HS-5 (cell line): ENCODE results near the gene SLC12A8.

Experiments
- DNase-seq: peaks from one replicate; pipeline ENCODE4 v3.0.0-alpha.2; 2012; ENCODE audit warnings: low read depth

Gene SLC12A8, protein sequence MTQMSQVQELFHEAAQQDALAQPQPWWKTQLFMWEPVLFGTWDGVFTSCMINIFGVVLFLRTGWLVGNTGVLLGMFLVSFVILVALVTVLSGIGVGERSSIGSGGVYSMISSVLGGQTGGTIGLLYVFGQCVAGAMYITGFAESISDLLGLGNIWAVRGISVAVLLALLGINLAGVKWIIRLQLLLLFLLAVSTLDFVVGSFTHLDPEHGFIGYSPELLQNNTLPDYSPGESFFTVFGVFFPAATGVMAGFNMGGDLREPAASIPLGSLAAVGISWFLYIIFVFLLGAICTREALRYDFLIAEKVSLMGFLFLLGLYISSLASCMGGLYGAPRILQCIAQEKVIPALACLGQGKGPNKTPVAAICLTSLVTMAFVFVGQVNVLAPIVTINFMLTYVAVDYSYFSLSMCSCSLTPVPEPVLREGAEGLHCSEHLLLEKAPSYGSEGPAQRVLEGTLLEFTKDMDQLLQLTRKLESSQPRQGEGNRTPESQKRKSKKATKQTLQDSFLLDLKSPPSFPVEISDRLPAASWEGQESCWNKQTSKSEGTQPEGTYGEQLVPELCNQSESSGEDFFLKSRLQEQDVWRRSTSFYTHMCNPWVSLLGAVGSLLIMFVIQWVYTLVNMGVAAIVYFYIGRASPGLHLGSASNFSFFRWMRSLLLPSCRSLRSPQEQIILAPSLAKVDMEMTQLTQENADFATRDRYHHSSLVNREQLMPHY

DNA sequence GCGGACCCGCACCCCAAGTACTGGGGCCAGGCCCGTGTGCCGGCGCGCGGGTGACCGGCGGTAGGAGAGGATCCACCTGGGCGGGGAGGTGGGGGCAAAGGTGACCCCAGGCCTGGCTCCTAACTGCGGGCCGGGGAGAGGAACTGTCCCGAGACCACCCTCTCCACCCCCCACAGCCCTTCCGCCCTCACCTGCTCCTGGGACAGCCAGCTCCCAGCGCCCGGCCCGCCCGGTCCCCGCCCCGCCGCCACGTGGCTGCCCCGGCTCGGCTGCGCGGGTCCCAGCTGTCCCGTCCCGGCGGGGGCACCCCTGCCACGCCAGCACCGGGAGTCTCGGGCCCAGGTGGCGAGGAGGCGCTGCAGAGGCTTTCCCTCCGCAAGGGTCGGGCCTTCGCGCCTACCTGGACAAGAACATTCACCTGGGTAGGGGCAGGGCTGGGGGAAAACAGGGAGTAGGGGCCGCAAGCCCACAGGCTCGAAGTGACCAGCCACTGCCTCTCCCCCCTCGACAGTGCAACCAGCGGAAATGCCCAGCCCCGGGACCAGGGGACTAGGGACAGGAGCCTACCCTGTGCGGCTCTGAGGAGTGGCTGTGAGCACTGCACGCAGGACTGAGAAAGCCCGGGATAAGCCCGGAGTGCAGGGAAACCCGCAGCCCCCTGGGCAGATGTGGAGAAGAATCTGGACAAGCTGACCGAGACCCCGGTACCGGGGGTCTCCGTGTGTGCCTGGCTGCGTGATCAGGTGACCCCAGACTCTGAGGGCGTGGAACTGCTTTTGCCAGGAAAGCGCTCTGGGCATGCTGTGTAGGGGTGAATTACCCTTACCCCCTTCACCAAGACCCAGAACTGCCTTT, at the start of gene SLC12A8:
SLC12A8 (minus strand) TSS at position 240 of the 855 bp plus-strand sequence. CDS start 1,399 bp downstream, outside the sequence.
- no peak for DNase-seq

DNA sequence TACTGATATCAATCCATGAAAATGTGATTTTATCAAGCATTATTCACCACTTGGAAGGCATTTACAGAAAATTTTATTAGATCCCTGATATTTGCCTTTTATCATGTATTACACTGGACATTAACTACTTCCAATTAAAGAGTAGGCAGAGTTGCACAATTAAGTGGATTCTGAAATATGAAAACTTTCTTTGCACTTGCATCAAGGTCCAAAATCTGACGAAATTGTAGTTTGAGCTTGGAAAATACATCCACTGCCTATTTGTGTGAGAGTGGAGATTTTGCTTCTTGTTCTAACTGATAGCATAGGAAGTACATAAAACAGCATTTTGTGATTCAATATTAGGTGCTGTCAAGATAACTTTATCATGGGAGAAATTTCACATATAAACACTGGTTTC, 49.6 kb upstream of the SLC12A8 start:
- no peak for DNase-seq

DNA sequence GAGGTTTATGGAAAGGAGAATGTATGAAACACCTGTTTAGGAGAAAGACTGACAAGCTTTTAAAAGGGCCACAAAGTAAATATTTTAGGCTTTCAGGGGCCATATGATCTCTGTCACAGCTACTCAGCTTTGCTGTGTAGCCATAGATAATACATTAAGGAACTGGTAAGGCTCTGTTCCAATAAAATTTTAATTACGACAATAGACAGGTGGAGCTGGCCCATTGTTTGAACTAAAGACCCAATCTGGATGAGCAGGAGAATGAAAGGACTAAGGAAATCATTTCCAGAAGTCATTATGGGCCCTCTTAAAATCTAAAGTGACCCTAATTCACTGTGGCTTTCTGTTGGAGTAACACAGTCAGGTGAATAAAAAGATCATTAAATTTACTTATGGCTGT, 48.5 kb upstream of the SLC12A8 start:
- DNase-seq: no peak

DNA sequence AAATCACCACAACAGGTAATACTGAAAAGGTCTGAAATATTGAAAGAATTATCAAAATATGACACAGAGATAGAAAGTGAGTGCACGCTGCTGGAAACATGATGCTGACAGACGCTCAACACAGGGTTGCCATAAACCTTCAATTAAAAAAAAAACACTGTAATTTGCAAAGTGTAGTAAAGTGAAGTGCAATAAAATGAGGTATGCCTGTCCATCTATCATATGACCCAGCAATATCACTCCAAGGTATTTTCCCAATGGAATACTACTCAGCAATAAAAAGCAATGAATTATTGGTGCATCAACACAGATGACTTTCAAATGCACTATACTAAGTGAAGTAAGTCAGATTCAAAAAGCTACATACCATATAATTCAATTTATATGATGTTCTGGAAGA, 47.6 kb upstream of the SLC12A8 start:
- no peak for DNase-seq

DNA sequence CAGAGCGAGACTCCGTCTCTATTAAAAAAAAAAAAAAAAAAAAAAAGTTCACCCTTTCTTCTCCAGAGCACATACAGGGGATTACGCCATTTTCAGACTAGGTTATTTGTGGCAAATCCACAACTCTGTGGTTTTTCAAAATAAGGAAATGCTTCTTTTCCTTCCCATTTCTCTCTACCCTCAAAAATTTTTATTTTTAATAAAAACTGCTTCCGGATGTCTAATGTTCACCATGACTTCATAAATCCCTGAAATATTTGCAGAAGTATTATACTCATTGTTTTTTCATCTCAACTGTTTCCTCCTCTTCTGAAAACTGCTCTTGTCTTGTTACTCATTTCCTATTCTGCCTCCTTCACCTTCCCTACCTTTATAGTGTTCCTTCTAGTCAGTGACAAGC, 45.0 kb upstream of the SLC12A8 start:
- no peak for DNase-seq

DNA sequence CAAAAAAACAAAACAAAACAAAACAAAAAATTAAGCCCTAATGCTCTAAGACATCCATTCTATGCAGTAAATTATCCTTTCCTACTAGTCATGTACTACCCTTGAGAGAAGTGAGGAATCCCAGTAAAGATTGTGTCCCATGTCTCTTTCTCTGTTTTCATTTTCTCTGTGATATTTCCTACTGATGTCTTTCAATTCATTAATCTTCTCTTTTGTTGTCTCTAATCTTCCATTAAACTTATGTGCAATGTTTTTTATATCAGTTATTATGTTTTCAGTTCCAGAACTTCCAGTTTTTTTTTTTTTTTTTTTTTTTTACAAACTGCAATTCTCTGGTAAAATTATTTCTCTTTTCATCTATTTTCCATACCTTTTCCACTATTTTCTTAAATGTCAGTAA, 44.1 kb upstream of the SLC12A8 start:
- DNase-seq: no peak

DNA sequence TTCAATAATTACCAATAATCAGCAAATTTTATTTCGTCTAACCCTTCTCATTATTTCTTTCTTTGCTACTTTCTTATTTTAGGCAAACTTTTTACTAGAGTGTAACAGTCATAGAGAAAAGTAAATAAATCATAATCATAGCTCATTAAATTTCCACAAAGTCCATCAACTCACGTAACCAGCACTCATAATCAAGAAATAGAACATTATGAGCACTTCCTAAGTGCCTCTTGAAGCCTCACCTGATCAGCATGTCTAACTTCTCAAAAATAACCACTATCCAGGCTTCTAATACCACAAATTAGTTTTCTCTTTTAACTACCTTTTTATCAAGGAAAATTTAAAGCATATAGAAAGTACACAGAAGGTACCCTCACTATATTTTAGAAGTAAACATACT, 38.4 kb upstream of the SLC12A8 start:
- DNase-seq: no peak

DNA sequence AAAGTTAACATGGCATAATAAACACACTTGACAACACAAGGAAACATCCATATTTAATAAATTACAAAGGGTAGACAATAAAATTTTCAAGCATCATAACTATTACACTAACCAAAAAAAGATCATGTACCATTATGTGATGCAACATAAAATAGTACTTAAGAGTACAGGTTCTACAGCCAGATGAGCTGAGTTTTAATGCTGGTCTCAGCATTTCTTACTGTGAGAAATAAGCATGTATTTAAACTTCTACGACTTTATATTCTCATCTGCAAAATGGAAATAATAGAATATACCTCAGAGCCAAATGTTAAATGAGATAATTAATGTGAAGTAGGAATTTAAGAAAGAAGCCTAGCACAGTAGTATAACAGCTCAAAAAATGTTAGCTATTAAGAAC, 33.7 kb upstream of the SLC12A8 start:
- no peak for DNase-seq

DNA sequence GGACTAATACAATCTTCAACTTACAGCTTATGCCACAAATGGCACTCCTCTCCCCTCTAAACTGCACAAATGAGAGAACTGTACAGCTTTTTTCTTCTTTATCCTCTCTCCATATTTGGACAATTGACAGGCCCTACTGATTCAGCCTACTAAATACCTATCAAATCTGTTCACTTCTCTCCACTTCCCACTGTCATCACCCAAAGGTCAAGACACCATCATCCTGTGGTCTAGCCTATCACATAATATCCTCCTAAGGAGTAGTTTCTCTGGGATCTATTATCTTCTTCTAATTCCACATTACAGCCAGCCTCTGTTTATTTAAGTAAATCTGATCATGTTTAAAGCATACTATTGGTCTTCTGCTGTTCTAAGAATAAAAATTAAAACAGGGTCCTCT, 33.0 kb upstream of the SLC12A8 start:
- DNase-seq: peak; percentile 48

DNA sequence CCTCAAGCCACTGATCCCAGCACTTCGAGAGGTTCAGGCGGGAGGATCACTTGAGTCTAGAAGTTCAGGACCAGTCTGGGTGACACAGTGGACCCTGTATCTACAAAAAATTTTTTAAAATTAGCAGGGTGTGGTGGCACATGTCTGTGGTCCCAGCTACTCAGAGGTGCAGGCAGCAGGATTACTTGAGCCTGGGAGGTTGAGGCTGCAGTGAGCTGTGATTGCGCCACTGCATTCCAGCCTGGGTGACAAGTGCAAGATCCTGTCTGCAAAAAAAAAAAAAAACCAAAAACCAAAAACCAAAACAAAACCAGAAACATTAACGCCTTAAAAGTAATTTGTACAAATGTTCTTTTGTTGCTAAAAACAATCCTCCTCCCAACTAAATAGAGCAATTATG, 27.9 kb upstream of the SLC12A8 start:
- no peak for DNase-seq

DNA sequence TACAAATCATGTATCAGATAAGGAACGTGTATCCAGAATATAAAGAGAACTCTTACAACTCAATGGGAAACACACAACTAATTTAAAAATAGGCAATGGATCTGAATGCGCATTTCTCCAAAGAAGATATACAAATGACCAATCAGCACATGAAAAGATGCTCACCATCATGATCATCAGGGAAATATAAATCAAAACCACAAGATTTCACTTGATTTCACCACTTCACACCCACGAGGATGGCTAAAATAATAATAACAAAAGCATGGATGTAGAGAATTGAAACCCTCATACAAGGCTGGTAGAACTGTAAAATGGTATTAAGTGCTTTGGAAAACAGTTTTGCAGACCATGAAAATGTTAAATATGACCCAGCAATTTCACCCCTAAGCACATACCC, 26.7 kb upstream of the SLC12A8 start:
- DNase-seq: no peak

DNA sequence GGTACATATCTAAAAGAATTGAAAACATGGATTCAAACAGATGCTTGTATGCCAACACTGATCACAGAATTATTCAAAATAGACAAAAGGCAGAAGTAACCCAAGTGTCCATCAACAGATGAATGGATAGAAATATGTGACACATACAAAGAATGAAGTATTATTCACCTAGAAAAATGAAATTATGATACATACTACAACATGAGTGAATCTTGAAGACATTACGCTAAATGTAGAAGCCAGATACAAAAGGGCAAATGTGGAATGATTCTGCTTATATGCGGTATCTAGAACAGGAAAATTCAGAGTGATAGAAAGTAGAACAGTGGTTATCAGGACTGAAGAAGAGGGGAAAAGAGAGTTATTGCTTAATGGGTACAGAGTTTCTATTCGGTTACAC, 26.2 kb upstream of the SLC12A8 start:
- no peak for DNase-seq

DNA sequence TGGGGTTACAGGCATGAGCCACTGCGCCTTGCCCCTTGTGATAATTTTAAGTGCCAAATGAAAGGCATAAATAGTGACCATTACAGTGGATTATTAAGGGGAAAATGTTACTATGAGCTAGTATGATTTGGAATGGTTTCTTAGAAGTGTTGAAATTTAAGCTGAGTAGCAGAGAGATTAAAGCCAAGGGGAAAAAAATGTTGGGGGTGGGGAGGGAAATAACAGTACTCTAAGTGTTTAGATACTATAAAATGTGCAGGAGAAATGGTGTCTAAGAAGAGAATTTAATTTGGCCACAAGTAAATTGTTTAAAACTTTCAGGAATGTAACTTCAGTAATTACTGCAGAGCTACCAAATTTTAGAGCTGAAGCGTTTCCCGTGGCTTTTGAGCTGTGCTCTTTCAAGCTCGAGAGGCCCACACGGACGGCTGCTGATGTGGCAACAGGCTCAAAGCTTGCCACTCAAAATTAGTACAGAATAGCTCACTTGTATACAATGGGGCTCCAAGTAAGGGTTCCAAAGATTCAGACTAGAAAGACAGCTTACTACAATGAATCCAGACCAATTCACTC, 23.9 kb upstream of the SLC12A8 start:
- no peak for DNase-seq

DNA sequence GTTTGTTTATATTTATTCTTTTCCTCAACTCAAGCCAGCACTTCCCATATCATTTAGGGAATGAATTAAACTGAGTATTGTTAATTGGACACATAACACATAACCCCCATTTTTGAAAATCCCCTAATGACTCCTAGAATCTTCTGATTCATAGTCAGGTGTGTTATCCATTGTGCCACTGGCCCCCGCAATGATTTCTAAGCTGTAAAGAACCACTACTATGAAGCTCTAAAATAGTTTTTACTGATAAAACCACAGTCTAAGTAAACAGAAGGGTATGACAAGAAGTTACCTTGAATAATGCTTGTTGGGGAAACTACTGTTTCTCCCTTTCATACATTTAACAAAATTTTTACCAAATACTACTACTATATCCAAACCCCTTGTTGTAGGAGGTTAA, 22.3 kb upstream of the SLC12A8 start:
- DNase-seq: no peak

DNA sequence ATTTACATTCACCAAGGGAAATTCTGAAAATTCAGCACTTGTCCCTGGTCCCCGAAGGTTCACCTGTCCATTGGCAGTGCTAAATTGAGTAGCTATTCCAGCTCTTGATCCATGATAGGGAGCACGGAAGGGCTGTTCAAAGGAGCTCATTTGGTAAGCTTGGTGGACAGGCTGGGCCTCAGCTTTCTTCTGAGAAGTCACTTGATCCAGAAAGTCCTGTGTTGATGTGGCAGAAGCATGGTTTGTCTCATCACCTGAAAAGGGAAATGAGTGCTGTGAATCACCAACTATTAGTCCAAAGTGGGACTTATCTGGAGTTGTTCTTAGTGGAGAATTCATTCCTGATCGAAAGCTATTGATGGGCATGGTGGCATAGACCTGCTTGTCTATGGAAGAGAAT, 19.9 kb upstream of the SLC12A8 start:
- no peak for DNase-seq

DNA sequence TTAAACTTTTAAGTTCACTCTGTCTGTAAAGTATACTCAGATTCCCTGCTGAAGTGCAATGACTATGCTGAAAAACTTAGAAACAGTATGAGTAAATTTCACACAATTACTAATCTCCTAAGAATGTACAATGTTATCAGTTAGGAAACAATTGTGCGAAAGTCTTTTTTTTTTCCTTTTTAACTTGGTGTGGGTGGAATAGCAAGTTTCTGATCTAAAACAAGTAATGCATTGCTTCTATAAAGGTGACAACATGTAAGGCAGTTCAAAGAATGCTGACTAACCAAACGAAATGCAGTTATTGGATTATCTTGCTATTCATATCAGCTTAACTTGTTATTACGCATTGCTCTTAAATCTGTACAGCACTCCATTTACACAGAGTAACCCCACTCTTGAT, 19.3 kb upstream of the SLC12A8 start:
- peak; percentile 69 for DNase-seq

DNA sequence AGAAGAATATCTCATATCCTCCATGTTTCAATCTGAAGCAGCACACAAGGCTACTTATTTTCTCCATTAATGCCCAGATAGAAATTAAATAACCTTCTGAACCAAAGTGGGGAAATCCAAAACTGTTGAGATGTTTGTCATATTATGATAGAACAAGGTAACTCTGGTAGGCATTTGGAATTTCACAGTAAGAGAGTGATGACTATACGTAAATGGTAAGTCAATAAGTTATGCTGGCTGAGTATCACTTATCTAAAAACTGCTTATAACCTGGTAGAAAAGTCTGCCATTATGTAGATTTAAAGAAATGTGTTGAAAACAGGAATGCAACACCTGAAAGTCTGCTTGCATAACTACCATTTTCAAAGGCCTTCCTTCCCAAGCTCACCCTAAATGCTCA, 17.2 kb upstream of the SLC12A8 start:
- no peak for DNase-seq

DNA sequence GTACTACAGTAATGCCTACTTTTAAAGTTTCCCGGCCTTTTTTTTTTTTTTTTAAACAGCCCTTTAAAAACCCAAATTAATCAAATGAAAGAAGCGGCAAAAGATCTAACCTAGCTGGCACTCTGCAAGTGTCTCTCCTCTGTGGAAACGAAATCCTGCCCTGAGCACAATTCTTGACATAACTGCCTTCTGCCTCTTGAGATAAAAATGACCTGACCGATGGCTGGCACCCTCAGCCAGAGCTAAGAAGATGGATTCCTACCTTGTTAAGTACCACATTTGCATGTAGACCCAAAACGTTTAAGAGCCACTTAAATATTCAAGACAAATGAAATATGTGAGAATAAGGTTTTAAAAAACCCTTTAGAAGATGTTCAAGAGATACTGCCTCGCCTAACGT, 16.6 kb upstream of the SLC12A8 start:
- no peak for DNase-seq

DNA sequence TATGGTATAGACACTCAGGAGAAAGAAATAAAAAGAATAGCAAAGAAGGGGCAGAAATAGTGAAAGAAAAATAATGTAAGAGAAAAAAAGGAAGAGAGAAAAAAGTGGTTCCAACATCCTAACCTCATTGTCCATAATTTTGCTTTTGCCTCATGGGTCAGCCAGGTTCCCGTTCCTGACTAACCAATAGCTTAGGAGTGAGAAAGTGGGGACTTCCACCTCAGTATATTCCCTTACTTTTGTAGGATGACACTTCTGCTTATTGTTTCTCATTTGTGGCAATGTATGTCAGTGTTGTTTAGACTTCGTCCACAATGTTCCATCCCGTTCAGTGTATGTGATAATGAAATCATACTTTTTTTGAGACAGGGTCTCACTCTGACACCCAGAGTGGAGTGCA, 9.3 kb upstream of the SLC12A8 start:
- no peak for DNase-seq

DNA sequence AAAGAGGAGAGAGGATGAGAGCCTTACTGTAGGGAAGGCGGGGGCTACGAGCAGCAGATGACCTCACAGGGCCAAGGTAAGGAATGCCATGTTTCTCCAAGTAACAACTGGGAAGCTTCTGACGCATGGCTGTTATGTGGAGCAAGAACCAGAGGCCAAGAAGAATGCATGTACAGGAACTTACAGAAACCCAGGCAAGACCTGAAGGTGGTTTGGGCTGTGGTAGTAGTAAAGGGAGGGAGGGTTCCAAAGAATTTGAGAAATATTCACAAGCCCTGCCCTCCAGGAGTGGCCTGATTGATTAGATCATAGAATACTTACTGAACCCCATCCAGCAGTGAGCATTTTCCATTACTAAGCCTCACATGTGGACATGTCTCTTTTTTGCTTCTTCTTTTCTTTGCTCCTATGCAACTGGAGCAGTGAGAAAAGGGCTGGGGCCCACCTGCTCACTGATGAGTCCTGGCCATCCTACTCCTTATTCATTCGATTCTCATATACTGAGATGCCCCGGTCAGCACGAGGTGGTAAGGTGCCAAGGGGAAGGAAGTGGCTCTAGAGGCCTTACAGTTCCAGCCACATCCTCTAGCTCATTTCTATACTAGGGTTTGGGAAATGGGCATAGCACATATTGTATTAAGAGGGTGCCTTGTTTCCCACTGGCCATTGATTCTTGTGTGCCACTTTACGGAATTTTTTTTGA, 8.3 kb upstream of the SLC12A8 start:
- DNase-seq: no peak

DNA sequence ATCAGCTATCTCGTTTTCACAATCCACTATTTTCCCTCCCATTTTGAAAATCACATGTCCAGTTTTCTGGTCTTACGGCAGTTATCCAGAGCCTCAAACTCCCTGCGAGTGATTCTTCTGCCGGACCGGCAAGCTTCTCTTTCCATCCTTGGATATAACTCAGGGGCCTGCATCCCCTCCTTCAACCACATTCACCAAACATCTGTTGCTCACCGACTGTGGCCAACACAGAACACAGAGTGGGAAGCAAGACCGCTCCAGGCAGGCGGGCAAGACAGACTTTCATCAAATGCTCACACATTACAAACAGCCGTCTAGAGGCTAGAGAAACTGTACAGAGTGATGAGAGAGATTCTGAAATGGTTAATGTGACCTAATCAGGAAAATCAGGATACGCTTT, 7.6 kb upstream of the SLC12A8 start:
- no peak for DNase-seq

DNA sequence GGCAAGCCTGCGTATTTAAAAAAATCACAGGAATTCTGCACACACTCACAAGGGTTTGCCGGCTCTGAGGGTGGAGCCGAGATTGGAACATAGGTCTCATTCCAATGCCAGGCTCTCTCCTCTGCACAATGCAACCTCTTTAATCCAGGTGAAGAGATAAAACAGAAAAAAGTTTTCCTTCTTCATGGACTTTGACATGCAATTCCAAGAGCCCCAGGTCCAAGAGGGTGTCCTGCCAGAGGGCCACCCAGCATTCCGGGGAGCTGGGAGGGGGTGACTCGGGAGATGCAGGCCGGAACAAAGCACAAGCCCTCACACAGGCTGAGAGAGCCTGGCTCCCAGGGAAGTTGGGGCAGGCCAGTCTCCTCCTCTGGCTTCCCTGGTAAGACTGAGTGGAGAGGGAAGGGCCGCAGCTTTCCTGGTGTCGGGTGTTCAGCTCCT, 6.7 kb upstream of the SLC12A8 start:
- no peak for DNase-seq
